Trophoblast cell (in vitro differentiated cells and primary cell): ENCODE results near the gene ETV7.
"Not testable (repeated sequence)": the region's sequence is repeated elsewhere in the genome, so short reads cannot be mapped to it uniquely, and the experiment has no call there.

Source experiments
- DNase-seq, 2 donors: peaks; one replicate each; pipeline ENCODE4 v3.0.0-alpha.2; 2016
- H2AFZ ChIP-seq: 2 replicates; pipeline ENCODE4 v1.6.1; 2013; ENCODE audit warnings: low read length, moderate library complexity, mild to moderate bottlenecking; ENCODE audit not compliant: insufficient read depth, poor library complexity
- H2AK5ac ChIP-seq: 2 replicates; pipeline ENCODE4 v1.6.1; 2013; ENCODE audit warnings: mild to moderate bottlenecking, low read length
- H2BK120ac ChIP-seq: 2 replicates; pipeline ENCODE4 v1.6.1; 2013; ENCODE audit warnings: low read length, mild to moderate bottlenecking, moderate library complexity; ENCODE audit not compliant: insufficient read depth, poor library complexity
- H2BK12ac ChIP-seq: 2 replicates; pipeline ENCODE4 v1.6.1; 2013; ENCODE audit warnings: mild to moderate bottlenecking, low read length, moderate library complexity
- H2BK5ac ChIP-seq: 2 replicates; pipeline ENCODE4 v1.6.1; 2013; ENCODE audit warnings: low read length, low read depth, moderate library complexity, mild to moderate bottlenecking; ENCODE audit not compliant: poor library complexity
- H3K14ac ChIP-seq: 2 replicates; pipeline ENCODE4 v1.6.1; 2013; ENCODE audit warnings: mild to moderate bottlenecking, low read length
- H3K18ac ChIP-seq: 2 replicates; pipeline ENCODE4 v1.6.1; 2013; ENCODE audit warnings: mild to moderate bottlenecking, low read length
- H3K23ac ChIP-seq: 2 replicates; pipeline ENCODE4 v1.6.1; 2013; ENCODE audit warnings: low read length
- H3K27ac ChIP-seq: 2 replicates; pipeline ENCODE4 v1.5.1; 2013; ENCODE audit warnings: low read depth, mild to moderate bottlenecking, inconsistent platforms, low read length, moderate library complexity
- H3K27me3 ChIP-seq: 2 replicates; pipeline ENCODE4 v1.6.1; 2013; ENCODE audit warnings: inconsistent platforms, mild to moderate bottlenecking, low read length, moderate library complexity; ENCODE audit not compliant: insufficient read depth
- H3K36me3 ChIP-seq, 2 experiments: 1 replicate in 1 of 2; 2 replicates in 1 of 2; pipeline ENCODE4 v1.6.1; 2013; ENCODE audit warnings: low read length in 2 of 2, mild to moderate bottlenecking in 2 of 2, moderate library complexity in 1 of 2; ENCODE audit not compliant: insufficient read depth in 2 of 2, control insufficient read depth in 1 of 2
- H3K4ac ChIP-seq: 2 replicates; pipeline ENCODE4 v1.6.1; 2013; ENCODE audit warnings: low read depth, mild to moderate bottlenecking, low read length, moderate library complexity
- H3K4me1 ChIP-seq, 2 experiments: 1 replicate in 1 of 2; 2 replicates in 1 of 2; pipeline ENCODE4 v1.6.1; 2013; ENCODE audit warnings: low read length in 2 of 2, mild to moderate bottlenecking in 2 of 2, moderate library complexity in 1 of 2; ENCODE audit not compliant: insufficient read depth in 2 of 2, control insufficient read depth in 1 of 2
- H3K4me2 ChIP-seq: 2 replicates; pipeline ENCODE4 v1.6.1; 2013; ENCODE audit warnings: inconsistent platforms, mild to moderate bottlenecking, low read length, moderate library complexity
- H3K4me3 ChIP-seq: 2 replicates; pipeline ENCODE4 v1.5.1; 2013; ENCODE audit warnings: mild to moderate bottlenecking, low read depth, low read length, inconsistent platforms
- H3K79me1 ChIP-seq: one replicate; pipeline ENCODE4 v1.6.1; 2013; ENCODE audit warnings: low read length
- H3K79me2 ChIP-seq: 2 replicates; pipeline ENCODE4 v1.6.1; 2013; ENCODE audit warnings: low read length, mild to moderate bottlenecking; ENCODE audit not compliant: control insufficient read depth, insufficient read depth, poor library complexity
- H3K9ac ChIP-seq: 2 replicates; pipeline ENCODE4 v1.6.1; 2013; ENCODE audit warnings: mild to moderate bottlenecking, low read length
- H3K9me3 ChIP-seq: 2 replicates; pipeline ENCODE4 v1.6.1; 2013; ENCODE audit warnings: low read depth, mild to moderate bottlenecking, control low read depth, inconsistent platforms, low read length; ENCODE audit not compliant: insufficient read depth
- H4K12ac ChIP-seq: 2 replicates; pipeline ENCODE4 v1.6.1; 2013; ENCODE audit warnings: low read depth, mild to moderate bottlenecking, low read length, moderate library complexity
- H4K8ac ChIP-seq: 2 replicates; pipeline ENCODE4 v1.6.1; 2013; ENCODE audit warnings: low read depth, mild to moderate bottlenecking, low read length, moderate library complexity
- H4K91ac ChIP-seq: one replicate; pipeline ENCODE4 v1.6.1; 2013; ENCODE audit warnings: low read depth, mild to moderate bottlenecking, low read length, moderate library complexity
- WGBS: extraction: QIAGEN DNeasy Blood & Tissue Kit; methylation state at CpG from one replicate; pipeline ENCODE4 v1.1.7; 2013; ENCODE audit warnings: missing lambda C conversion rate; ENCODE audit not compliant: insufficient read length, insufficient coverage; ENCODE audit errors: extremely low coverage; 5-methylcytosine and 5-hydroxymethylcytosine counted together

The ETV7 gene

GRCh38 chr6:36364669-36365479 lies 22.6 kb downstream of the ETV7 start:
- Histone ChIP-seq H3K4me3 (no peak overlapping the region), H3K4me1 (peaks cover 4 to 6% of the 10 kb centered on the region in 2 experiments), H4K12ac (no peak overlapping the region), H3K23ac (no peak overlapping the region), H2AFZ (no peak overlapping the region), H4K91ac (no peak overlapping the region), H3K14ac (no peak overlapping the region), H3K18ac (no peak overlapping the region), H3K27ac (no peak overlapping the region), H3K9ac (no peak overlapping the region), H3K27me3 (no peaks in the 10 kb centered on the region), H3K36me3 (no peaks in the 10 kb centered on the region), H3K4me2 (no peak overlapping the region), H3K9me3 (peaks cover 2% of the 10 kb centered on the region), H2BK120ac (no peak overlapping the region), H4K8ac (no peak overlapping the region), H3K4ac (no peak overlapping the region), H3K79me1 (no peaks in the 10 kb centered on the region), H2AK5ac (no peak overlapping the region), H2BK12ac (no peak overlapping the region), H2BK5ac (no peak overlapping the region), H3K79me2 (no peaks in the 10 kb centered on the region)
- no CpG with 5 or more reads among the region's 19 CpGs for WGBS
- DNase-seq, result peak; percentile 24

- H4K12ac ChIP-seq, H4K91ac ChIP-seq, H3K79me2 ChIP-seq, H3K9ac ChIP-seq, DNase-seq, H3K36me3 ChIP-seq, H3K27ac ChIP-seq, H3K4me3 ChIP-seq, H3K4me1 ChIP-seq, H3K18ac ChIP-seq, H3K4me2 ChIP-seq, H3K79me1 ChIP-seq, H3K9me3 ChIP-seq, H3K14ac ChIP-seq, H3K23ac ChIP-seq, H2AK5ac ChIP-seq, H2AFZ ChIP-seq, H3K27me3 ChIP-seq, H3K4ac ChIP-seq, H2BK5ac ChIP-seq, H2BK120ac ChIP-seq, H4K8ac ChIP-seq, H2BK12ac ChIP-seq: not testable (repeated sequence)
- WGBS, result no CpG with 5 or more reads among the region's 34 CpGs
Measured at GRCh38 chr6:36364061-36364635, 23.3 kb downstream of the ETV7 start.

GRCh38 chr6:36363371-36363752 lies 24.1 kb downstream of the ETV7 start:
- not testable (repeated sequence) for H3K79me1 ChIP-seq, H3K9ac ChIP-seq, H4K12ac ChIP-seq, H2AK5ac ChIP-seq, H3K18ac ChIP-seq, H3K36me3 ChIP-seq, H3K14ac ChIP-seq, DNase-seq, H3K4me1 ChIP-seq, H2AFZ ChIP-seq, H2BK5ac ChIP-seq, H3K4ac ChIP-seq, H2BK120ac ChIP-seq, H3K79me2 ChIP-seq, H3K4me3 ChIP-seq, H4K8ac ChIP-seq, H3K23ac ChIP-seq, H3K4me2 ChIP-seq, H3K27ac ChIP-seq, H3K27me3 ChIP-seq, H3K9me3 ChIP-seq, H4K91ac ChIP-seq
- no CpG with 5 or more reads among the region's 13 CpGs for WGBS
- peak overlapping the region; percentile 9 for H2BK12ac ChIP-seq

GRCh38 chr6:36362551-36363370 lies 24.7 kb downstream of the ETV7 start:
- no peak overlapping the region for H3K27ac ChIP-seq
- no peak overlapping the region for H3K4ac ChIP-seq
- no peak overlapping the region for H3K18ac ChIP-seq
- no peak overlapping the region for H3K14ac ChIP-seq
- H3K79me2 ChIP-seq, result no peaks in the 10 kb centered on the region
- H3K9ac ChIP-seq, result no peak overlapping the region
- H2BK5ac ChIP-seq, result no peak overlapping the region
- H3K9me3 ChIP-seq, result peaks cover 2% of the 10 kb centered on the region
- DNase-seq, result no peak
- H4K91ac ChIP-seq, result no peak overlapping the region
- no CpG with 5 or more reads among the region's 25 CpGs for WGBS
- H3K4me2 ChIP-seq, result no peak overlapping the region
- no peak overlapping the region for H2BK120ac ChIP-seq
- H2BK12ac ChIP-seq, result peak overlapping the region; percentile 9
- no peaks in the 10 kb centered on the region for H3K27me3 ChIP-seq
- no peaks in the 10 kb centered on the region for H3K36me3 ChIP-seq
- no peaks in the 10 kb centered on the region for H3K79me1 ChIP-seq
- no peak overlapping the region for H4K12ac ChIP-seq
- H3K4me3 ChIP-seq, result no peak overlapping the region
- H3K4me1 ChIP-seq, result peaks cover 0 to 3% of the 10 kb centered on the region in 2 experiments
- no peak overlapping the region for H3K23ac ChIP-seq
- H2AK5ac ChIP-seq, result no peak overlapping the region
- no peak overlapping the region for H2AFZ ChIP-seq
- H4K8ac ChIP-seq, result no peak overlapping the region
